DND-41 (cell line): ENCODE data around the gene ZBTB42.

ENCODE experiments used
- CTCF ChIP-seq: IDR thresholded peaks from 2 replicates; pipeline ENCODE4 v1.5.1; 2012; ENCODE audit warnings: borderline replicate concordance, low read length, moderate library complexity, mild to moderate bottlenecking; ENCODE audit not compliant: poor library complexity, severe bottlenecking; ENCODE audit errors: extremely low read depth
- EZH2 ChIP-seq: IDR thresholded peaks from 3 replicates; pipeline ENCODE4 v1.6.1; 2012; ENCODE audit warnings: borderline replicate concordance, low read depth, mild to moderate bottlenecking, moderate library complexity, low read length, inconsistent platforms; ENCODE audit not compliant: severe bottlenecking

GRCh38 chr14:104794631-104794992, 6.3 kb upstream of the ZBTB42 start:
- TF ChIP-seq CTCF, result peak; percentile 6
- no peak for TF ChIP-seq EZH2
